DMS79 treated with DMSO at 0.1 percent for 48 hours (cell line): ENCODE data around the gene RNF14.
"Not testable (repeated sequence)": the region's sequence is repeated elsewhere in the genome, so short reads cannot be mapped to it uniquely, and the experiment has no call there.

Source experiments
- DNase-seq: peaks from one replicate; lab custom pipeline; 2025; lab: John Stamatoyannopoulos, UW

RNF14 gene

GRCh38 chr5:142014911-142015584, 46.1 kb downstream of the RNF14 start:
- DNase-seq = peak; percentile 21

GRCh38 chr5:142015781-142016533, 47.1 kb downstream of the RNF14 start:
- DNase-seq = peak; percentile 21

GRCh38 chr5:142016556-142016955, 47.7 kb downstream of the RNF14 start:
- no peak for DNase-seq

- DNase-seq = no peak
Measured at GRCh38 chr5:142017832-142018427, 49.0 kb downstream of the RNF14 start.

GRCh38 chr5:142020122-142020659, 51.3 kb downstream of the RNF14 start:
- no peak for DNase-seq

GRCh38 chr5:142023836-142024235, 54.9 kb downstream of the RNF14 start:
- DNase-seq = no peak

GRCh38 chr5:142024771-142025304, 55.9 kb downstream of the RNF14 start:
- peak; percentile 72 for DNase-seq

- no peak for DNase-seq
Measured at GRCh38 chr5:142025637-142026036, 56.7 kb downstream of the RNF14 start.

GRCh38 chr5:142032150-142032549, 63.2 kb downstream of the RNF14 start:
- DNase-seq = no peak

GRCh38 chr5:142032747-142033631, 64.1 kb downstream of the RNF14 start:
- DNase-seq = no peak

- DNase-seq = not testable (repeated sequence)
Measured at GRCh38 chr5:142033632-142034567, 65.0 kb downstream of the RNF14 start.

GRCh38 chr5:142034994-142035393, 66.1 kb downstream of the RNF14 start:
- DNase-seq = no peak

- no peak for DNase-seq
Measured at GRCh38 chr5:142036918-142037317, 68.0 kb downstream of the RNF14 start.

- not testable (repeated sequence) for DNase-seq
Measured at GRCh38 chr5:142037599-142037998, 68.7 kb downstream of the RNF14 start.

- DNase-seq = no peak
Measured at GRCh38 chr5:142038735-142039134, 69.8 kb downstream of the RNF14 start.
